H1 (cell line): ENCODE data around the gene PPFIBP2. TPM values are rescaled to one million over a fixed set of nuclear protein-coding genes. Genes with fewer than 3 reads are reported as not detected.

Experiments used
- CTCF ChIA-PET: fragments of 300-600 bp; sonication (Branson Sonifier 250); formaldehyde crosslinking; loops from one replicate; lab custom pipeline; 2021; ENCODE audit not compliant: partially characterized antibody; lab: Charles Lee
- POLR2A ChIA-PET: fragments of 300-600 bp; sonication (Branson Sonifier 250); formaldehyde crosslinking; loops from one replicate; lab custom pipeline; 2021; ENCODE audit warnings: inconsistent platforms; ENCODE audit not compliant: partially characterized antibody; lab: Charles Lee
- DNase-seq, 2 experiments: peaks; one replicate each; pipeline versions ENCODE4 v3.0.0 to v3.0.0-alpha.2; 2010 to 2022; ENCODE audit warnings: low spot score in 2 of 2, low read depth in 1 of 2, mixed read lengths in 1 of 2
- FAIRE-seq: peaks from 2 replicates; lab custom pipeline; 2011; peaks lifted over from hg19 to GRCh38; lab: Jason Lieb, UNC
- H2AFZ ChIP-seq: 2 replicates; pipeline ENCODE4 v1.8.1; 2012; ENCODE audit warnings: low read length, inconsistent platforms
- H2AK5ac ChIP-seq: 2 replicates; pipeline ENCODE4 v1.6.1; 2013; ENCODE audit warnings: low read depth, low read length
- H2BK120ac ChIP-seq: replicated peaks from 2 replicates; pipeline ENCODE3; 2013; ENCODE audit warnings: low read depth, low read length, inconsistent platforms
- H2BK12ac ChIP-seq: 2 replicates; pipeline ENCODE4 v1.6.1; 2013; ENCODE audit warnings: low read depth, low read length
- H2BK15ac ChIP-seq: 2 replicates; pipeline ENCODE4 v1.6.1; 2013; ENCODE audit warnings: low read length
- H2BK20ac ChIP-seq: 2 replicates; pipeline ENCODE4 v1.6.1; 2013; ENCODE audit warnings: low read length
- H2BK5ac ChIP-seq: 2 replicates; pipeline ENCODE4 v1.6.1; 2013; ENCODE audit warnings: low read depth, low read length
- H3K14ac ChIP-seq: 2 replicates; pipeline ENCODE4 v1.6.1; 2013; ENCODE audit warnings: inconsistent platforms; ENCODE audit not compliant: insufficient read length
- H3K18ac ChIP-seq: 2 replicates; pipeline ENCODE4 v1.6.1; 2013; ENCODE audit warnings: low read length; ENCODE audit errors: extremely low read depth
- H3K23ac ChIP-seq: 2 replicates; pipeline ENCODE4 v1.6.1; 2013; ENCODE audit warnings: inconsistent platforms; ENCODE audit not compliant: insufficient read length
- H3K23me2 ChIP-seq: 2 replicates; pipeline ENCODE4 v1.6.1; 2013; ENCODE audit warnings: low read depth, low read length
- H3K27ac ChIP-seq: 2 replicates; pipeline ENCODE4 v1.6.1; 2011; ENCODE audit warnings: low read depth, low read length, inconsistent platforms
- H3K27me3 ChIP-seq, 4 experiments: replicated peaks in 1 of 4; 1 replicate in 1 of 4; 2 replicates in 3 of 4; pipeline versions ENCODE4 v1.6.1 to v1.8.1; 2011 to 2013; ENCODE audit warnings: low read length in 3 of 4, mild to moderate bottlenecking in 3 of 4, inconsistent platforms in 2 of 4, mixed read lengths in 2 of 4, moderate library complexity in 1 of 4; ENCODE audit not compliant: control insufficient read depth in 3 of 4, insufficient read depth in 3 of 4; ENCODE audit errors: extremely low read depth in 1 of 4
- H3K36me3 ChIP-seq, 4 experiments: 2 replicates each; pipeline versions ENCODE4 v1.6.1 to v1.8.1; 2011 to 2013; ENCODE audit warnings: mild to moderate bottlenecking in 4 of 4, low read length in 3 of 4, moderate library complexity in 2 of 4, control low read depth in 1 of 4, inconsistent platforms in 1 of 4; ENCODE audit not compliant: insufficient read depth in 4 of 4, control insufficient read depth in 2 of 4
- H3K4ac ChIP-seq: replicated peaks from 2 replicates; pipeline ENCODE3; 2013; ENCODE audit warnings: low read length, low read depth, mixed read lengths, inconsistent platforms; ENCODE audit not compliant: insufficient read length
- H3K4me1 ChIP-seq, 4 experiments: replicated peaks in 1 of 4; 1 replicate in 1 of 4; 2 replicates in 3 of 4; pipeline versions ENCODE4 v1.6.1 to v1.8.1; 2011 to 2013; ENCODE audit warnings: low read length in 3 of 4, inconsistent platforms in 2 of 4, mixed read lengths in 1 of 4; ENCODE audit not compliant: insufficient read depth in 4 of 4, control insufficient read depth in 3 of 4
- H3K4me2 ChIP-seq, 2 experiments: 2 replicates each; pipeline versions ENCODE4 v1.6.1 to v1.8.1; 2011 to 2013; ENCODE audit warnings: low read depth in 2 of 2, low read length in 2 of 2, control low read depth in 1 of 2, inconsistent platforms in 1 of 2, mild to moderate bottlenecking in 1 of 2; ENCODE audit not compliant: insufficient read depth in 1 of 2
- H3K4me3 ChIP-seq, 4 experiments: fragments of 200-600, 300-600 bp in 1 of 4; sonication (generic), shearing (Covaris generic), sonication (Bioruptor Twin) in 1 of 4; 2 replicates each; pipeline versions ENCODE4 v1.5.1 to v1.8.1; 2011 to 2016; ENCODE audit warnings: low read length in 4 of 4, low read depth in 3 of 4, control low read depth in 2 of 4, inconsistent platforms in 2 of 4, mild to moderate bottlenecking in 2 of 4, mixed read lengths in 1 of 4, moderate library complexity in 1 of 4; ENCODE audit not compliant: insufficient read depth in 2 of 4; ENCODE audit errors: extremely low read depth in 1 of 4
- H3K56ac ChIP-seq: replicated peaks from 2 replicates; pipeline ENCODE3; 2013; ENCODE audit warnings: low read depth, mild to moderate bottlenecking, mixed read lengths, low read length, inconsistent platforms; ENCODE audit not compliant: insufficient read length
- H3K79me1 ChIP-seq: 2 replicates; pipeline ENCODE4 v1.6.1; 2013; ENCODE audit warnings: low read depth, low read length, control low read depth
- H3K79me2 ChIP-seq, 2 experiments: 2 replicates each; pipeline versions ENCODE4 v1.6.1 to v1.8.1; 2012 to 2013; ENCODE audit warnings: low read length in 2 of 2, mild to moderate bottlenecking in 2 of 2, inconsistent platforms in 1 of 2; ENCODE audit not compliant: insufficient read depth in 2 of 2, control insufficient read depth in 1 of 2
- H3K9ac ChIP-seq, 4 experiments: replicated peaks in 1 of 4; 1 replicate in 1 of 4; 2 replicates in 3 of 4; pipeline versions ENCODE4 v1.6.1 to v1.8.1; 2011 to 2013; ENCODE audit warnings: low read depth in 3 of 4, low read length in 3 of 4, control low read depth in 2 of 4, mild to moderate bottlenecking in 2 of 4, moderate library complexity in 2 of 4, inconsistent platforms in 1 of 4; ENCODE audit errors: extremely low read depth in 1 of 4
- H3K9me3 ChIP-seq, 2 experiments: 2 replicates each; pipeline versions ENCODE4 v1.6.1 to v1.8.1; 2012 to 2013; ENCODE audit warnings: mild to moderate bottlenecking in 2 of 2, moderate library complexity in 2 of 2, control low read depth in 1 of 2, inconsistent platforms in 1 of 2, low read depth in 1 of 2, low read length in 1 of 2, mixed read lengths in 1 of 2; ENCODE audit not compliant: insufficient read depth in 2 of 2
- H4K20me1 ChIP-seq, 2 experiments: replicated peaks in 1 of 2; 2 replicates each; pipeline versions ENCODE3 to v1.8.1; 2011 to 2013; ENCODE audit warnings: inconsistent platforms in 2 of 2, low read length in 2 of 2, mild to moderate bottlenecking in 1 of 2; ENCODE audit not compliant: insufficient read depth in 2 of 2, control insufficient read depth in 1 of 2
- H4K5ac ChIP-seq: 2 replicates; pipeline ENCODE4 v1.6.1; 2013; ENCODE audit warnings: low read length, low read depth, mixed read lengths, inconsistent platforms; ENCODE audit not compliant: insufficient read length
- H4K8ac ChIP-seq: 2 replicates; pipeline ENCODE4 v1.8.0; 2013; ENCODE audit warnings: mild to moderate bottlenecking, moderate library complexity, low read length, inconsistent platforms; ENCODE audit not compliant: insufficient read depth; ENCODE audit errors: extremely low read depth
- H4K91ac ChIP-seq: replicated peaks from 2 replicates; pipeline ENCODE3; 2013; ENCODE audit warnings: low read length, mixed read lengths, inconsistent platforms; ENCODE audit not compliant: insufficient read length
- ATF2 ChIP-seq: IDR thresholded peaks from 2 replicates; pipeline ENCODE4 v1.6.1; 2012; ENCODE audit warnings: low read length, inconsistent platforms
- BRCA1 ChIP-seq: IDR thresholded peaks from 2 replicates; pipeline ENCODE4 v1.6.1; 2012; ENCODE audit warnings: low read depth, low read length, improper control_type of control experiment
- CBX8 ChIP-seq: fragments of 300-800, 300-1000 bp; sonication (generic); IDR thresholded peaks from 2 replicates; pipeline ENCODE4 v1.7.1; 2016; ENCODE audit warnings: low read depth, low read length, borderline replicate concordance
- JUND ChIP-seq: IDR thresholded peaks from 2 replicates; pipeline ENCODE4 v1.6.1; 2011; ENCODE audit warnings: mild to moderate bottlenecking, improper control_type of control experiment, low read length
- RAD21 ChIP-seq, 2 experiments: IDR thresholded peaks in 1 of 2; conservative IDR thresholded peaks in 1 of 2; 2 replicates each; pipeline ENCODE4 v1.6.1; 2011; ENCODE audit warnings: low read depth in 2 of 2, low read length in 2 of 2, improper control_type of control experiment in 1 of 2, inconsistent platforms in 1 of 2, mild to moderate bottlenecking in 1 of 2, moderate library complexity in 1 of 2
- SP1 ChIP-seq: IDR thresholded peaks from 2 replicates; pipeline ENCODE4 v1.6.1; 2011; ENCODE audit warnings: low read depth, low read length
- SUZ12 ChIP-seq: fragments of 200-600 bp; sonication (generic); IDR thresholded peaks from 2 replicates; pipeline ENCODE4 v1.6.1; 2012; ENCODE audit warnings: mild to moderate bottlenecking, inconsistent platforms, low read length, moderate library complexity, mixed read lengths
- TAF1 ChIP-seq: IDR thresholded peaks from 2 replicates; pipeline ENCODE4 v1.6.1; 2011; ENCODE audit warnings: mild to moderate bottlenecking, low read depth, low read length
- WGBS, 2 experiments: shearing (Covaris generic) in 1 of 2; methylation state at CpG; one replicate each; pipeline versions ENCODE4 v1.1.6 to v1.1.7; 2013 to 2015; ENCODE audit warnings: low lambda C conversion rate in 2 of 2, mixed read lengths in 2 of 2, inconsistent platforms in 1 of 2, low coverage in 1 of 2, missing lambda C conversion rate in 1 of 2; ENCODE audit not compliant: insufficient replicate concordance in 2 of 2, insufficient coverage in 1 of 2, insufficient read length in 1 of 2; ENCODE audit errors: extremely low coverage in 1 of 2, missing lambda C conversion rate in 1 of 2; 5-methylcytosine and 5-hydroxymethylcytosine counted together
- polyA plus RNA-seq, 7 experiments: library from polyadenylated mRNA; depleted of rRNA in 3 of 7; stranded (reverse) in 5 of 7; unstranded in 2 of 7; fragments of >200 nt in 5 of 7; fragments of 200-250 nt in 2 of 7; gene quantifications; 1 replicate in 5 of 7; 2 replicates in 1 of 7; 4 replicates in 1 of 7; pipeline versions ENCODE4 v1.2.1 to v1.2.3, GENCODE V29; 2011 to 2013; ENCODE audit warnings: missing spikeins in 2 of 7, mixed read lengths in 2 of 7
- total RNA-seq: library from RNA; stranded (reverse); fragmentation: NEBNext Ultra II Directional; extraction: Animal tissue kit (Norgen Biotek cat#: 25700); gene quantifications from 2 replicates; pipeline ENCODE4 v1.2.1, GENCODE V29; 2021

Gene PPFIBP2
- total and polyA plus RNA-seq, 2 of the 8 experiments (the other 6 are each of a cell fraction or from before 2014, with no cell fraction given): 5.5 to 9.8 TPM

- Histone ChIP-seq H3K27me3 (no peaks in the 10 kb centered on the region), H2BK5ac (no peak overlapping the region), H2AK5ac (no peak overlapping the region), H2BK15ac (no peak overlapping the region), H4K8ac (no peak overlapping the region), H3K4me2 (no peak overlapping the region), H3K23ac (no peak overlapping the region), H4K20me1 (no peaks in the 10 kb centered on the region), H3K36me3 (no peaks in the 10 kb centered on the region; a peak in 1 of 8 replicates), H2AFZ (no peak overlapping the region), H3K9me3 (no peaks in the 10 kb centered on the region), H3K4me1 (no peaks in the 10 kb centered on the region), H4K5ac (no peak overlapping the region), H3K79me2 (no peaks in the 10 kb centered on the region), H3K56ac (no peak overlapping the region), H3K27ac (no peak overlapping the region), H3K23me2 (no peaks in the 10 kb centered on the region), H2BK20ac (no peak overlapping the region), H2BK120ac (no peak overlapping the region), H3K79me1 (no peaks in the 10 kb centered on the region), H3K14ac (no peak overlapping the region), H4K91ac (no peak overlapping the region), H3K18ac (no peak overlapping the region), H3K9ac (no peak overlapping the region), H3K4me3 (no peak overlapping the region), H3K4ac (no peak overlapping the region), H2BK12ac (no peak overlapping the region)
- WGBS, 2 experiments: 98% methylated on average over 4 of the region's 4 CpGs; no CpG with 5 or more reads in 1 of the 2 experiments
- ChIA-PET POLR2A (no interaction called here), CTCF (interaction anchor here (1.5 kb wide), 1 partner anchor 10 kb away, joined by 4 read pairs; no protein-coding TSS in a partner anchor)
- no peak for FAIRE-seq
- no peak for DNase-seq
- no peak for TF ChIP-seq JUND
- TF ChIP-seq TAF1: no peak
- no peak for TF ChIP-seq SUZ12
- TF ChIP-seq CBX8: no peak
- TF ChIP-seq ATF2: no peak
- TF ChIP-seq RAD21 (IDR thresholded peaks at IDR 0.05 in 1 of 2, conservative IDR thresholded peaks at IDR 0.05 in 1 of 2; ENCODE audit: low read depth in 2 of 2, low read length in 2 of 2): no peak
- TF ChIP-seq BRCA1: no peak
- no peak for TF ChIP-seq SP1
Observed at GRCh38 chr11:7635137-7635536, 121.3 kb downstream of the PPFIBP2 start.
